Ovary (tissue), 3 donors: ENCODE data around the gene HSPA12A.

ENCODE experiments used
- CTCF ChIP-seq, 3 donors: fragments of 450-650 bp in 2 of 3; fragments of 200-600 bp in 1 of 3; IDR thresholded peaks; one replicate each; pipeline versions ENCODE4 v1.5.1 to v1.8.0; 2016 to 2022; ENCODE audit warnings: antibody characterized with exemption in 3 of 3, mild to moderate bottlenecking in 1 of 3
- EP300 ChIP-seq: sonication (generic); formaldehyde crosslinking; IDR thresholded peaks from one replicate; pipeline ENCODE4 v1.6.1; 2017; ENCODE audit warnings: antibody characterized with exemption
- POLR2A ChIP-seq: fragments of 450-650 bp; IDR thresholded peaks from one replicate; pipeline ENCODE4 v1.6.1; 2017; ENCODE audit warnings: antibody characterized with exemption, mild to moderate bottlenecking, moderate library complexity
- donor health status: DM: no; HTN: no; CAD: no.

DNA sequence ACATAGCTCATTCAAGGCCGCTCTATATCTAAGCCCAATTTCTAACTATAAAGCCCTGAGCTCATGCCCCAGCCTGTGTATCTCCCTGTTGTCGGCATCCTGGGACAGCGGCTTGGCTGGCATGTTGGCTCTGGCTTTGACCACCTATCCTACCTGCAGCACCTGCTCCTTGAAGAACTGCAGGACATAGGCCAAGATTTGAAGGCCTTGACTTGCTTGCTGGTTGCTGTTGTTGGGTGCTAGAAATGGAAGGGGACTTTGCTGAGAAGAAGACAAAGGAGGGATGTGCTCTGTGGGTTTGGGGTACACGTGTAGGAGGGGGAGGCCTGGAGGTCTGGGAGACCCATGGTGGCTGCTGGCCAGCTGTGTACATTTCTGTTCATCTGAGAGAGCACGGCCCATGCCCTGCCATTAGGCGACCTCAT, 110.5 kb downstream of the HSPA12A start:
- no peak for TF ChIP-seq CTCF (IDR thresholded peaks at IDR 0.05)
- no peak for TF ChIP-seq POLR2A
- TF ChIP-seq EP300, result no peak
